ENCODE results near the gene DNAJC2.
"Not testable (repeated sequence)": the region's sequence is repeated elsewhere in the genome, so short reads cannot be mapped to it uniquely, and the experiment has no call there.

DNAJC2 gene

DNA sequence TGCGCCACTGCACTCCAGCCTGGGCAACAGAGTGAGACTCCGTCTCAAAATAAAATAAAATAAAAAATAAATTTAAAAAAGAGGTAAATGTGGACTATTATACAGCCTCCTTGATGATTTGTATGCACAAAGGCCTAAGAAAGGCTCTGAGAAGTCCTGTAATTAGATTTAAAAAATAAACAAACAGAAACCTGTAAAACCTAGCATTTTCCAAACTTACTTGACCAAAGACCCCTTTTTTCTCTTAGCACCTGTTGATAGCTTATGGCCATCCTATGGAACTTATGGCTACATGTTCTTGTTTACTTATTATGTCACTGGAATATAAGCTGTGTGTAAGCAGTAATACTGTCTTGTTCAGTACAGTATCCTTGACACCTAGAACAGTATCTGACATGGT lies 5.7 kb downstream of the DNAJC2 start:
- DNase-seq = no peak

- DNase-seq = no peak
These were observed 7.8 kb downstream of the DNAJC2 start for GRCh38 chr7:103336761-103337160.

- DNase-seq = no peak
These were observed 18.8 kb downstream of the DNAJC2 start for GRCh38 chr7:103325744-103326143.

DNA sequence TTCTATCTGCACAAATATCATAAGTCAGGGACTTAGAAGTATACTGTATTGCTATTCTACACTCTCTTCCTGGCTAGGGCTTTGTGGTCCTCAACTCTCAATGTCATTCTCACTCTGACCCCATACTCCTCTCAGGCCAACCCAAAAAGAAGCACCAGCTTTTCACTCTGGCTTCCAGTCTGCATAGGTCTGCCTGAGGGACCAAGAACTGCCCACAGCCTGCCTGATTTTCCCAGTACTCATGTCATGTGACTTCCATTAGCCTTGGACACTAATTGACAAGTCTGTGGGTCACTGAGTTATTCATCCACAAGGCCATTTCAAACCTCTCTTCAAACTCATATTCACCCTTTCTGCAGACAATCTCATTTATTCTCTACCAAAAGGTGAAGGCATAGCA lies 27.6 kb downstream of the DNAJC2 start:
- DNase-seq = no peak

- DNase-seq = no peak
These were observed 28.1 kb downstream of the DNAJC2 start for GRCh38 chr7:103316380-103316941.

- DNase-seq = no peak
These were observed 29.7 kb downstream of the DNAJC2 start for GRCh38 chr7:103314852-103315251.

- DNase-seq = no peak
These were observed 36.9 kb downstream of the DNAJC2 start for GRCh38 chr7:103307503-103308231.

- DNase-seq = no peak
These were observed 43.1 kb downstream of the DNAJC2 start for GRCh38 chr7:103301441-103301840.

DNA sequence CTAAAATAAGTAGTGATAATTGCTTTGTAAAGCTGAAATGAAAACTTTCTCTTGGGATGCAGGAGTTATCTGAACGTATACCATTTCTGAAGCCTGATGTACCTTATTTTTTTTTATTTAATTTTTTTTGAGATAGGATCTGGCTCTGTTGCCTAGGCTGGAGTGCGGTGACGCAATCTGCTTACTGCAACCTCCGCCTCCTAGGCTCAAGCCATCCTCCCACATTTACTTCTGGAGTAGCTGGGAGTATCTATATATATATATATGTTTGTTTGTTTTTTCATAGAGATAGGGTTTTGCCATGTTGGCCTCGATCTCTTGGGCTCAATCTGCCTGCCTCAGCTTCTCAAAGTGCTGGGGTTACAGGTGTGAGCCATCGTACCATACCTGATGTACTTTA lies 44.9 kb downstream of the DNAJC2 start:
- DNase-seq = no peak

GRCh38 chr7:103297837-103298179 lies 46.8 kb downstream of the DNAJC2 start:
- no peak for DNase-seq

DNA sequence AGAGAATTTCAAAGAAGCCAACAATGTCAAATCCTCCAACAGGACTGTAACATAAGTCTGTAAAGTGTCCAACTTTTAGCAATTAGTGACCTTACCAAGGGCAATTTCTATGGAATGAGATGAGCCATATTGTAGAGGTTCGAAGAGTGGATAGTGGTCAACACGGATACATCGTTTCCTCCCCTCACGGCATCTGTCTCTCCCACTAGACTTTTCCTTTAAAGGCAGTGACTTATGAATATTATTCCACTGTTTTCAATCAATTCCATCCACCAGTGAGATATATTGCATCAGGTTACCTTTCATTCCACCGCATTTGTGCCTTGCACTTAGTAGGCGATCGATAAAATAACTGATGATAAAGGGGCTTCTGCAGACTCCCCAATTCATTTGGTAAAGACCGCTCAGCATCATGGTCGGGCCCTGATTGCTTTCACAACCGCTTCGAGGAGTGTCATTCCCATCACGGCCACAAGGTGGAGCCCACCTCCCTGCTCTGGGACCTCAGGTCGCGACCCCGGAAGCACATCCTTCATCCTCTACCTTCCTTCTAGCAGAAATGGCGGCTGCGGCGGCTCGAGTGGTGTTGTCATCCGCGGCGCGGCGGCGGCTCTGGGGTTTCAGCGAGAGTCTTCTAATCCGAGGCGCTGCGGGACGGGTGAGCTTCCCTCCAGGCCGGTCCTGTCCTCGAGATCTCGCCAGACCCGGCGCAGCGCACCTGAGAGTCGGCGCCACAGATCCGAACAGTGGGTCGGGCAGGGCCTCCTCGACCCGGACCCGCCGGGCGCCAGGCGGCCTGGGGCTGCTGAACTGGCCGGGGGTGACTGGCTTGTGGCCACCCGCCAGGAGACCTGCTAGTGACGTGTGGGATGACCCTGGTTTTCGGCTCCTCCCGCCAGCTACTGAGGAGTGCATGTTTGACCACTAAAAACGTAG lies 47.4 kb downstream of the DNAJC2 start, which contains the start of gene PMPCB:
PMPCB (plus strand) TSS at position 535 of the 936 bp plus-strand sequence; CDS start at position 560, 25 bp downstream.
- DNase-seq = peak; percentile 96

DNA sequence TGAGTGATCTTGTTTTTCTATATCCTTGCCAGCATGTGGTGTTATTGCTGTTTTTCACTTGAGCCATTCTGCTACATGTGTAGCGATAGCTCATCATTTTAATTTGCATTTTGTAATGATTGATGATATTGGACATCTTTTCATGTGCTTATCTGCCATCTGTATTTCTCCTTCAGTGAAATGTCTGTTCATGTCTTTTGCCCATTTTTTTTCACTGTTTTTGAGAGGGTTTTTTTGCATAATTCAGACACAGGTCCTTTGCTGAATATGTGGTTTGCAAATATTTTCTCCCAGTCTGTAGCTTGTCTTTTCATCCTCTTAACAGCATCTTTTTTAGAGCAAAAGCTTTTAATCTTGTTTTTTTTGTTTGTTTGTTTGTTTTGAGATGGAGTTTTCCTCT lies 51.0 kb downstream of the DNAJC2 start:
- no peak for DNase-seq

- no peak for DNase-seq
These were observed 52.4 kb downstream of the DNAJC2 start for GRCh38 chr7:103292122-103292521.

DNA sequence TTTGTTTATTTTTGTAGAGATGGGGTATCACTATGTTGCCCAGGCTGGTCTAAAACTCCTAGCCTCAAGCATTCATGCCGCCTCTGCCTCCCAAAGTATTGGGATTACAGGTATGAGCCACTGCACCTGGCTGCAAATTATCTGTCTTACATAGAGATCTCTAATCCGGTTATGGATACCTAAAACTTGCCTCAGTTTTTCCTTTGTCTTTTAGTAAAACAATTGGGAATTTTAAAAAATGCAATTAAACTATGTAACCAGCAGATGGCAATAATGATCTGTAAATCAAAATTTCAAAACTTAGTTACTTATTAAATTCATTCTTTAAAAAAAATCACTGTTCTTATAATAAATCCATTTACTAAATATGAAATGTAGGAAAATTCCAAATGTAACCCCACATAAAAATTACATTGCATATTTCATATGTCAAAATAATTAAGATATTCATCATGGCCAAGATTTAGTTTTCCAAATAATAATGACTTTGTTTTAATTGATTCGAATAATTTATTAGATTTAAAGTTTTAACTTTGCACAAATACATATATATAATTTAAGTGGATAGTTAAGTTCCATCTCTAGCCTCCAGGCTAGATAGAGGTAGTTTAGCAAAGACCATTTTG lies 61.7 kb downstream of the DNAJC2 start:
- not testable (repeated sequence) for DNase-seq

DNA sequence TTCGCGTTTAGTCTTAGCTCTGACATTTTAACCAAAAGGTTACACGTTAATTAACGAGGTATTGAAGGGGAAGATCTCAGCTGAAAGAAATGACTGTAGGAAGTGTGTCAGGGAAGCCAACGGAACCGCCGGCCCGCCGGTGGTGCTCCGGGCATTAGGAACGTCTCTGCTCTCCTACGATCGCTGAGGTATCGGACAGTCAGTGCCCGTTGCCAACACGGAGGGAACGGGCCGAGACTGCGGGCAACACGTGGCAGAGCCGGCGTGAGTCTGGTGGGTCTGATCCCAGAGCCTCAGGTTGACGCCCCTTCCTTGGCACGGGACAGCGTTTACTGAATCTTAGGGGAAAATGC lies 63.8 kb downstream of the DNAJC2 start:
- not testable (repeated sequence) for DNase-seq

DNA sequence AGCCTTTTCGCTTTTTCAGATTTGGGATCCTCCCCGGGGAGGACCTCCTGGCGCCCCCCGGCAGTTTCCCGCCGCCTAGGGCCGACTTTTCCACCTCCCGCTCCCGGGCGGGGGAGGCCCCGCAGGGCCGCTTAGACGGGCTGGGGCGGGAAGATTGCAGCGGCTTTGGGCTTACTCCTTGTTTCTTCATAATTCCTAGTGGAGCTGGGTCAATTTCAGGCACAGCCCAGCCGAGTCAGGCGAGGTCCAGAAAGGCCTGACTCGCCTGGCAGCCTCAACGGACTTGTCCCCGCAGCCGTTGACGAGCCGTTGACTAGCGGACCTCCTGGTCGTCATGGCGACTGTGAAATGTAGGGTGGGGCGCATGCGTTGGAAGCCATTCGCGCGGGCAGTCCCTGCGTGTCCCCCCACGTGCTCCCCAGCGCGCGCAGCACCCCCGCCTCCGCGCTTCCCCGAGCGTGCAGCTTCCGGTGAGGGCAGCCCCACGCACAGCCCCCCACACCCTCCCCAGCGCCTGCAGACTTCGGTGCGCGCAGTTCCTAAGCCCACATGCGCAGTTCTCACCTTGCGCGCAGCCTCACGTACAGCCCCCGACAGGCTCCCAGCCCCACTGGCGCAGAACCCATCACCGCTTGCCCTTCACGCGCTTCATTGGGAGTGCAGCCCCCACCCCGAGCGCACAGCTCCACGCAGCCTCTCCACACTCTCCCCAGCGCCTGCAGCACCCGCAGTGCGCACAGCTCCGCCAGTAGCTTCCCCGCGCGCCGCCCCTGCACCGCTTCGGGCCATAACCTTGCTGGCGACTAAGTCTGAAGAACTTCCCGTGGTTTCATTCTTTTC lies 64.4 kb downstream of the DNAJC2 start:
- peak; percentile 95 for DNase-seq

DNA sequence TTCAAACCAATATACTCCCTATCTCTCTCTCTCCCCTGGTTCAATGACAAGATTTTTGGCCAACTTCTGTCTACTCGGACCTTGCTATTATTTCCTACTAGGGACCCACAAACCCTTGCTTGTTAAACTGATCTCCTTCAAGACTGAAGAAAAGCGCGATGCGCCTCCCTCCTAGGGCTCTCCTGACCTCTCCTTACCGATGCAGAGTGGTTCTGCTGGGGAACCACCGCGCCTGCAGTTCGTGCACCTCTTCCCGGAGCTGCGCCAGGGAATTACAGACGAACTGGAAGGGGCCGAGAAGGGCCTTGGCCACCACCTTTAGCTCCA lies 65.0 kb downstream of the DNAJC2 start:
- peak; percentile 40 for DNase-seq

DNA sequence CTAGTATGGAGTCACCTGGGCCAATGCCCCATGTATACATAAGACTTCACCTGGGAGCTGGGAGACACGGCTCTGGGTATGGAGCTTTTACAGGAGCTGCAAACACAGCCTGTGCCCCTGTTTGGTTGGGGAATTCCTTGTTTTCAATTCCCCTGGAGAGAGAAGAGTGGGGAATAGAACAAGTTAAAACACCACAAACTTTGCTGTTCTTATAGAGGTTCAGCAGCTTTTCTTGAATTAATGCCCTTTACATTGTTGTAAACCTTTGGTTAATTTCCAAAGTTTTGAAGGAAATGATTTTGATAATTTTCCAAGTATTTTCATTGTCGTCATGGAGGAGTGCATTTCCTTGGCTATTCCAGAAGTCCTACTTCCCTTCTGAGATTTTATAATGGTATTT lies 66.4 kb downstream of the DNAJC2 start:
- DNase-seq = not testable (repeated sequence)

GRCh38 chr7:103274867-103275266 lies 69.7 kb downstream of the DNAJC2 start:
- DNase-seq = not testable (repeated sequence)

GRCh38 chr7:103273374-103273773 lies 71.2 kb downstream of the DNAJC2 start:
- not testable (repeated sequence) for DNase-seq

- not testable (repeated sequence) for DNase-seq
These were observed 78.3 kb downstream of the DNAJC2 start for GRCh38 chr7:103266229-103266628.

GRCh38 chr7:103264054-103264453 lies 80.5 kb downstream of the DNAJC2 start:
- not testable (repeated sequence) for DNase-seq

All from CD4-positive, alpha-beta T cell treated with Interleukin-17A for 1 hour (primary cell).